OCI-LY3 (cell line): Measurements from ENCODE around the gene ACTR1A.
A peak's percentile ranks its signal among the peaks of the same experiment; 100 is the strongest.

Experiments
- H2AFZ ChIP-seq: fragments of 200-600, 300-600 bp; shearing (Covaris generic); 2 replicates; pipeline ENCODE4 v1.6.0; 2014; ENCODE audit warnings: antibody characterized with exemption, low read depth, low read length
- H3K27ac ChIP-seq: fragments of 200-600, 300-600 bp; sonication (generic); 2 replicates; pipeline ENCODE4 v1.5.1; 2014; ENCODE audit warnings: mild to moderate bottlenecking, low read length, moderate library complexity, mixed read lengths
- H3K27me3 ChIP-seq: fragments of 200-600, 300-600 bp; sonication (generic); 2 replicates; pipeline ENCODE4 v1.6.1; 2014; ENCODE audit warnings: low read depth, low read length, mixed read lengths
- H3K36me3 ChIP-seq: fragments of 200-600, 300-600 bp; sonication (generic); replicated peaks from 2 replicates; pipeline ENCODE3; 2014; ENCODE audit warnings: low read depth, low read length, mixed read lengths
- H3K4me1 ChIP-seq: fragments of 300-600, 200-600 bp; sonication (generic); 2 replicates; pipeline ENCODE4 v1.6.1; 2014; ENCODE audit warnings: low read length, mixed read lengths
- H3K4me2 ChIP-seq: fragments of 200-600, 300-600 bp; sonication (generic); 2 replicates; pipeline ENCODE4 v1.6.1; 2014; ENCODE audit warnings: low read length, mixed read lengths
- H3K4me3 ChIP-seq: fragments of 300-600, 200-600 bp; sonication (generic); 2 replicates; pipeline ENCODE4 v1.5.1; 2014; ENCODE audit warnings: antibody characterized with exemption, mild to moderate bottlenecking, low read length, moderate library complexity
- H3K79me2 ChIP-seq: fragments of 300-600, 200-600 bp; shearing (Covaris generic); 2 replicates; pipeline ENCODE4 v1.6.1; 2014; ENCODE audit warnings: mild to moderate bottlenecking, low read length, mixed read lengths
- H3K9ac ChIP-seq: fragments of 300-600, 200-600 bp; shearing (Covaris generic); 2 replicates; pipeline ENCODE4 v1.6.0; 2014; ENCODE audit warnings: mild to moderate bottlenecking, low read length, moderate library complexity
- H3K9me3 ChIP-seq: fragments of 200-600, 300-600 bp; shearing (Covaris generic); 2 replicates; pipeline ENCODE4 v1.6.1; 2014; ENCODE audit warnings: low read length, mixed read lengths; ENCODE audit not compliant: insufficient read depth
- H4K20me1 ChIP-seq: fragments of 200-600, 300-600 bp; sonication (generic); 2 replicates; pipeline ENCODE4 v1.6.1; 2016; ENCODE audit warnings: low read length, mixed read lengths; ENCODE audit not compliant: insufficient read depth
- CTCF ChIP-seq: fragments of 200-600, 300-600 bp; sonication (generic); IDR thresholded peaks from 2 replicates; pipeline ENCODE4 v1.5.1; 2014; ENCODE audit warnings: antibody characterized with exemption, low read length, low read depth
- EZH2phosphoT487 ChIP-seq: fragments of 200-600 bp; shearing (Covaris generic); IDR thresholded peaks from 2 replicates; pipeline ENCODE4 v1.6.1; 2018; ENCODE audit warnings: antibody characterized with exemption, mixed run types, low read depth

Gene ACTR1A

DNA sequence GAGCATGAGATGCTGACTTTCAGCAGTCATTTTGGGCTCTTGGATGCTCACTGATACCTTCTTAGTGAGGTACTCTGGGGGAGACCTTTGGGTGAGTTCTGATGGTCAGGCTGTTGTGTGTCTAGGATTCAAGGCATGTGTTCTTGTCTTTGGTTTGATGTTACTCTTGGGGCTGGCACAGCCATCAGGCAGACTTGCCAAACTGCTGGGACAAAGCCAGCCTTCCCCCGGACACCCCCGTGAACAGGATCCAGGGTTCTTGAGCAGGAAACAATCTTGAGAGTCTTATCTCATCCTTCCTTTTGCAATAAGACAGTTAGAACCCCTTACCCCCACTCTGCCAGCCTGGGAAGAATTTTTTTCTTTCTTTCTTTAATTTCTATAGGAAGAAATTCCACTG, 43.5 kb upstream of the ACTR1A start:
- H3K9ac ChIP-seq: no peak overlapping the region
- no peaks in the 10 kb centered on the region for H3K27me3 ChIP-seq
- TF ChIP-seq EZH2phosphoT487: no peak
- TF ChIP-seq CTCF: no peak
- H3K9me3 ChIP-seq: no peaks in the 10 kb centered on the region
- no peak overlapping the region for H3K4me3 ChIP-seq
- no peak overlapping the region for H3K4me2 ChIP-seq
- no peak overlapping the region for H2AFZ ChIP-seq
- no peaks in the 10 kb centered on the region for H4K20me1 ChIP-seq
- no peak overlapping the region for H3K27ac ChIP-seq
- no peaks in the 10 kb centered on the region for H3K36me3 ChIP-seq
- peaks cover 5% of the 10 kb centered on the region; the same call in 1 of the 2 replicates for H3K4me1 ChIP-seq
- H3K79me2 ChIP-seq: no peaks in the 10 kb centered on the region

- Histone ChIP-seq H3K27ac (no peak overlapping the region), H3K9me3 (no peaks in the 10 kb centered on the region), H3K36me3 (no peaks in the 10 kb centered on the region), H4K20me1 (no peaks in the 10 kb centered on the region), H3K79me2 (no peaks in the 10 kb centered on the region), H3K9ac (no peak overlapping the region), H3K4me3 (no peak overlapping the region), H3K4me2 (no peak overlapping the region), H2AFZ (no peak overlapping the region), H3K4me1 (peaks cover 7% of the 10 kb centered on the region), H3K27me3 (no peaks in the 10 kb centered on the region)
- no peak for TF ChIP-seq EZH2phosphoT487
- TF ChIP-seq CTCF: no peak
Measured at GRCh38 chr10:102545265-102545871, 42.9 kb upstream of the ACTR1A start.

- no peaks in the 10 kb centered on the region for H3K79me2 ChIP-seq
- no peak overlapping the region for H2AFZ ChIP-seq
- H3K27me3 ChIP-seq: no peaks in the 10 kb centered on the region
- no peak overlapping the region for H3K9ac ChIP-seq
- no peak overlapping the region for H3K4me3 ChIP-seq
- H4K20me1 ChIP-seq: no peaks in the 10 kb centered on the region
- H3K4me1 ChIP-seq: peaks cover 29% of the 10 kb centered on the region
- no peak overlapping the region for H3K27ac ChIP-seq
- H3K9me3 ChIP-seq: no peaks in the 10 kb centered on the region
- H3K4me2 ChIP-seq: no peak overlapping the region
- no peaks in the 10 kb centered on the region for H3K36me3 ChIP-seq
- TF ChIP-seq CTCF (no peak), EZH2phosphoT487 (no peak)
Measured at GRCh38 chr10:102542800-102543418, 40.4 kb upstream of the ACTR1A start.

- no peak overlapping the region for H3K4me3 ChIP-seq
- no peak overlapping the region for H3K4me2 ChIP-seq
- no peak overlapping the region for H3K27ac ChIP-seq
- H2AFZ ChIP-seq: no peak overlapping the region
- no peaks in the 10 kb centered on the region for H3K9me3 ChIP-seq
- H3K4me1 ChIP-seq: peaks cover 39% of the 10 kb centered on the region
- no peaks in the 10 kb centered on the region for H3K79me2 ChIP-seq
- H3K36me3 ChIP-seq: no peaks in the 10 kb centered on the region
- no peaks in the 10 kb centered on the region for H3K27me3 ChIP-seq
- H4K20me1 ChIP-seq: no peaks in the 10 kb centered on the region
- peak; percentile 22 for TF ChIP-seq CTCF
- TF ChIP-seq EZH2phosphoT487: no peak
- H3K9ac ChIP-seq: no peak overlapping the region
Measured at GRCh38 chr10:102540023-102540422, 37.5 kb upstream of the ACTR1A start.
